GM10266 (cell line): ENCODE data around the gene UBTD2.
"Not testable (repeated sequence)": the region's sequence is repeated elsewhere in the genome, so short reads cannot be mapped to it uniquely, and the experiment has no call there.

Source experiments
- DNase-seq: peaks from one replicate; pipeline ENCODE4 v3.0.0; 2012; ENCODE audit errors: extremely low spot score
- TF ChIP-seq, protein P1 (sequence below): IDR thresholded peaks from 2 replicates; pipeline ENCODE4 v1.5.1; 2012; ENCODE audit warnings: mild to moderate bottlenecking, low read depth; ENCODE audit not compliant: control insufficient read depth, insufficient read depth; ENCODE audit errors: missing control alignments

The UBTD2 gene

DNA sequence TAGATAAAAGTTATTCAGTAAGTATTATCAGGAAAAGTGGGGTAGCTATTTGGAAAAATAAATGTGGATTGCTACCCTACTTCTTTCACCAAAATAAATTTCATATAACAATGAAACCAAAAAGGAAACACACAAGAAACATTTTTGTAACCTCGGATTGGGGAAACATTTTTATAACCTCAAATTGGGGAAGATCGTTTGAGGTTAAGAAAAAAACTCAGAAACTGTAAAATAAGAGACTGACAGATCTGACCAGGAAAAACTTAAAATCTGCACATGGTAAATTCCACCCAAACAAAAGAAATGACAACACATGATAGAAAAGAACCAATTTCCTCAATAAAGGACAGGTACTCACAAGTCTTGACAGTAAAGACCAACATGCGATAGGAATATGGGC lies 76.1 kb downstream of the UBTD2 start:
- TF ChIP-seq, protein P1, sequence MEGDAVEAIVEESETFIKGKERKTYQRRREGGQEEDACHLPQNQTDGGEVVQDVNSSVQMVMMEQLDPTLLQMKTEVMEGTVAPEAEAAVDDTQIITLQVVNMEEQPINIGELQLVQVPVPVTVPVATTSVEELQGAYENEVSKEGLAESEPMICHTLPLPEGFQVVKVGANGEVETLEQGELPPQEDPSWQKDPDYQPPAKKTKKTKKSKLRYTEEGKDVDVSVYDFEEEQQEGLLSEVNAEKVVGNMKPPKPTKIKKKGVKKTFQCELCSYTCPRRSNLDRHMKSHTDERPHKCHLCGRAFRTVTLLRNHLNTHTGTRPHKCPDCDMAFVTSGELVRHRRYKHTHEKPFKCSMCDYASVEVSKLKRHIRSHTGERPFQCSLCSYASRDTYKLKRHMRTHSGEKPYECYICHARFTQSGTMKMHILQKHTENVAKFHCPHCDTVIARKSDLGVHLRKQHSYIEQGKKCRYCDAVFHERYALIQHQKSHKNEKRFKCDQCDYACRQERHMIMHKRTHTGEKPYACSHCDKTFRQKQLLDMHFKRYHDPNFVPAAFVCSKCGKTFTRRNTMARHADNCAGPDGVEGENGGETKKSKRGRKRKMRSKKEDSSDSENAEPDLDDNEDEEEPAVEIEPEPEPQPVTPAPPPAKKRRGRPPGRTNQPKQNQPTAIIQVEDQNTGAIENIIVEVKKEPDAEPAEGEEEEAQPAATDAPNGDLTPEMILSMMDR = no peak
- DNase-seq = no peak

DNA sequence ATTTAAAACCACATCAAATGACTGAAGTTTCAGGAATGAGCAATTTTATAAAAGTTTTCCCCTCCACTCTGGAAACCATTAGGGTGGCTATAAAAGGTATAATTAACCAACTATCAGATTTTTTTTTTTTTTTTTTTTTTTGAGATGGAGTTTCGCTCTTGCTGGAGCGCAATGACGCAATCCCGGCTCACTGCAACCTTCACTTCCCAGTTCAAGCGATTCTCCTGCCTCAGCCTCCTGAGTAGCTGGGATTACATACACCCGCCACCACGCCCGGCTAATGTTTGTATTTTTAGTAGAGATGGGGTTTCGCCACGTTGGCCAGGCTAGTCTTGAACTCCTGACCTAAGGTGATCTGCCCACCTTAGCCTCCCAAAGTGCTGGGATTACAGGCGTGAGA lies 77.6 kb downstream of the UBTD2 start:
- DNase-seq = not testable (repeated sequence)

DNA sequence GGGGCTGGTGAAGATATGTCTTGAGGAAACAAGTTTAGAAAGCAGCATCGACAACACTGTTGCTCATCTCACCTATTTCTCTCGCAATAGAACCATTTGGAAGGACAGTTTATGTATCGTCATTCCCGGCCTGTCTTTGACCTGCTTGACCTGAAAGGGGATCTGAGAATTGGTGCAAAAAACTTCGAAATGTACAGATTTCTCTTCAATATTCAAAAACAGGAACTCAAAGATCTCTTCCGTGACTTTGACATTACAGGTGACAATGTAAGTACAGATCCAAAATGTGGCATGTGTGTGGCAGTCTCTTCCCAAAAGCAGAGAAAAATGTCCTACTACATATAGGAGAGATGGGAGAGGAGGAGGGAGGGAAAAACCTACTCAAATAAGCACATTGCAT lies 83.1 kb downstream of the UBTD2 start:
- TF ChIP-seq, protein P1 = no peak
- DNase-seq = no peak

DNA sequence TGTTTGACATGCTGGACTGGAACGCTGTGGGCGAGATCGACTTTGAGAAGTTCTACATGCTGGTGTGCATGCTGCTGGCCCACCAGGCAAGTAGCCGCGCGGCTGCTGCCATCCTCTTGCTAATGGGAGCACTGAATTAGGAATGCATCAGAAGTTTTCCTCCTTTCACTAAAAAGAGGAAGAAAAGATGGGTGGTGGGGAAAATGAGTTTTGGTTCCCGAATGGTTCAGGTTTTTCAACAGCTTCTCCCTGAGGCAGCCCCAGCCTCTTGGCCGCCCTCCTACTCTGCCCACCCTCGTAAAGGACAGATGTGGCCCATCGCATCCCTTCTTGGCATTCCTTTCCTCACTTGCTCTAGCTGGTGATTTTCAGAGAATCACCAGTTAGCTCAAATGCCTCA lies 84.1 kb downstream of the UBTD2 start:
- DNase-seq = no peak
- TF ChIP-seq, protein P1 = no peak

DNA sequence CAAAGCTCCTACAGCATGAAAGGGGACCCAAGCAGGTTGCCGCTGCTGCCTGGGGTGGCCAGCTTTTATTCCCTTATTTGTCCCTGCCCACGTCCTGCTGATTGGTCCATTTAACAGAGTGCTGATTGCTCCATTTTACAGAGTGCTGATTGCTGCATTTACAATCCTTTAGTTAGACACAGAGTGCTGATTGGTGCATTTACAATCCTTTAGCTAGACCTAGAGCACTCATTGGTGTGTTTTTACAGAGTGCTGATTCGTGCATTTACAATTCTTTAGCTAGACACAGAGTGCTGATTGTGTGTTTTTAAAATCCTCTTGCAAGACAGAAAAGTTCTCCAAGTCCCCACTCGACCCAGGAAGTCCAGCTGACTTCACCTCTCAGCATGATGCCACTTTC lies 85.8 kb downstream of the UBTD2 start:
- not testable (repeated sequence) for DNase-seq

DNA sequence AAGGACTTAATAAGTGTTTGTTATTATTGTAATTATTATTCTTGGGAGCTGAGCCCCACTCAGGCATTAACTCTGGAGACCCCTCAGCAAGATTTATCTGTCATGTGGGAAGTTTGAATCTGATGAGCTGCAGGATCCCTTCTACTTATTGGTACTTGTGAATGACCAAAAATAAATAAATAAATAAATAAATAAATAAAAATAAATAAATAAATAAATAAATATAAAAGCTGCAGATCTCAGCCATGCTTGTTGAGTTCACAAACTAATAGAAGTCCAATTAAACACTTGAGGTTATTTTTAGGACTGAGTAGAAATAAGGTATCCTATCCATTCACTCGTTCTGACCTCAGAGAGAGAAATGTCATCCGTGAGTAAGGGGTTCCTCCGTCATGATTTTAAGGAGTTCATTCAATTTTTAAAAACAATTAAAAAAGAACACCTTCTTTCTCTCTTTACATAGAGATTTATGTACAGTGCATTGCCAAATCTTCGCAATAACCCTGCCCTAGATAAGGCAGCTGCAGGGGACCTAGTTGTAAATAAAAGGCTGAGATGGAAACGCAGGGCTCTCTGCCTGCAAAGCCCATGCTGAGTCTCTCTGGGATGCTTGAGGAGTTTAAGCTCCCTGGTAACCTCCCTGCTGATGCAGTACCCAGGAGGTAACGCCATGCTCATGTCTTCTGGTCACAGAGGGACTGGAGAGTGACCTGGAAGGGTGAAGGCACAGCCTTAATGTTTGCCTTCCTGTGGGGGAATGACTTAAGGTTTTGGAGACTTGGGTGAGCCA lies 88.4 kb downstream of the UBTD2 start:
- DNase-seq = no peak

DNA sequence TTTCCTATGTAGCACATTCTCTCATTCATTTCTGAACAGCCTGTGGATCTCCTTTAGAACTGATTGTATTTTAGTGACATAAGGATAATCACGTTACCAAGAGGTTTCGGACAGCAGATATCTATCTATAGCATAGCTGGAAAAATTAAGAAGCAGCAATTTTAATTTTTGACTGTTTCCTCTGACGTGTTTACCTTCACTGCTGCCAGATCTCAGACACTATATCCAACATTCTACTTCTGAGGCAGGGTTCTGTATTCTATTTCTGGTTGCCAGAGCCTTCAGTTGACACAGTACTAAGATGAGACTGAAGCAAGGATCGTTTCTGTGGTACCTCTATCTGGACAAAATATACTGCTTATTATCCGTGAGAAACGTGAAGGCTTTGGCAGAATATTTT lies 89.7 kb downstream of the UBTD2 start, which contains the start of gene EFCAB9:
Gene EFCAB9, plus strand, starts transcription at position 301 of the 400 bp plus-strand sequence. Its CDS starts 1 bp downstream, at position 302.
- DNase-seq = no peak
- TF ChIP-seq, protein P1 = no peak

More for the DNA sequence above, 88.4 kb downstream of the UBTD2 start:
- TF ChIP-seq, protein P1 = no peak

DNA sequence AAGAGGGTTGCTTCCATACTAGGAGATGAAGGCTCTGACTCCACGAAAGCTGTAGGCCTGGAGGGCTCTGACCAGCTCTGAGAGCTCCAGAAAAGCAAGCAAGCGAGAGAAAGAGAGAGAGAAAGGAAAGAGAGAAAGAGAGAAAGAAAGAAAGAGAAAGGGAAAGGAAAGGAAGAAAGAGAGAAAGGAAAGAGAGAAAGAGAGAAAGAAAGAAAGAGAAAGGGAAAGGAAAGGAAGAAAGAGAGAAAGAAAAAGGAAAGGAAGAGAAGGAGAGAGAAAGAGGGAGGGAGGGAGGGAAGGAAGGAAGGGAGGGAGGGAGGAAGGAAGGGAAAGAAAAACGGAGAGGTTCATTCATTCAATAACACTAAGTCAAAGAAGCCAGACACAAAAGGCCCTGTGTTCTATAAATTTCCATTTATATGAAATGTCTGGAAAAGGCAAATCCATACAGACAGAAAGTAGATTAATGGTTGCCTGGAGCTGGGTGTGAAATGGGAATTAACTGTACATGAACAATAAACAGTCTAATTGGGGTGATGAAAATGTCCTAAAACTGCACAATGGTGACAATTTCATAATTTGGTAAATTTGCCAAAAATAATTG lies 93.8 kb downstream of the UBTD2 start:
- no peak for DNase-seq
- TF ChIP-seq, protein P1 = no peak
